Caco-2 (cell line): Measurements from ENCODE around the gene BAIAP2L2. TPM values are rescaled to one million over a fixed set of nuclear protein-coding genes. Genes with fewer than 3 reads are reported as not detected.

Experiments used
- BruUV-seq: library from RNA; stranded (reverse); fragments of 400-500 nt; replicated peaks from 2 replicates; lab custom pipeline; 2021; lab: Mats Ljungman, UMichigan
- CTCF ChIA-PET: fragments of 300-600 bp; sonication (Branson Sonifier 250); formaldehyde crosslinking; loops from one replicate; lab custom pipeline; 2022; ENCODE audit warnings: antibody characterized with exemption; lab: Charles Lee
- POLR2A ChIA-PET: fragments of 300-600 bp; sonication (Branson Sonifier 250); formaldehyde crosslinking; loops from one replicate; lab custom pipeline; 2022; ENCODE audit warnings: antibody characterized with exemption; lab: Charles Lee
- DNase-seq, 2 experiments: peaks; one replicate each; pipeline versions ENCODE4 v3.0.0 to v3.0.0-alpha.2; 2020 to 2022
- H3K27me3 ChIP-seq: replicated peaks from 2 replicates; pipeline ENCODE4 v1.6.0; 2011; ENCODE audit warnings: low read length; ENCODE audit not compliant: control insufficient read depth, insufficient read depth
- H3K36me3 ChIP-seq: 2 replicates; pipeline ENCODE4 v1.5.1; 2011; ENCODE audit warnings: low read length; ENCODE audit not compliant: control insufficient read depth, insufficient read depth
- H3K4me1 ChIP-seq: fragments of 250-450 bp; sonication (Bioruptor Pico); 2 replicates; pipeline ENCODE4 v1.5.1; 2020; ENCODE audit warnings: mild to moderate bottlenecking
- H3K4me3 ChIP-seq: 2 replicates; pipeline ENCODE4 v1.5.1; 2011; ENCODE audit warnings: low read depth, mild to moderate bottlenecking, control low read depth, low read length
- H3K9me3 ChIP-seq: fragments of 250-450 bp; sonication (Bioruptor Pico); 2 replicates; pipeline ENCODE4 v1.5.1; 2020; ENCODE audit warnings: mild to moderate bottlenecking, moderate library complexity
- H3K27ac Mint-ChIP-seq: one replicate; pipeline ENCODE4 v1.8.0; 2022; ENCODE audit warnings: mixed read lengths; ENCODE audit not compliant: unreplicated experiment
- H3K27me3 Mint-ChIP-seq: one replicate; pipeline ENCODE4 v1.8.0; 2022; ENCODE audit warnings: mixed read lengths; ENCODE audit not compliant: insufficient read depth, unreplicated experiment
- H3K36me3 Mint-ChIP-seq: one replicate; pipeline ENCODE4 v1.8.0; 2022; ENCODE audit warnings: mild to moderate bottlenecking, mixed read lengths; ENCODE audit not compliant: insufficient read depth, unreplicated experiment
- H3K4me1 Mint-ChIP-seq: one replicate; pipeline ENCODE4 v1.8.0; 2022; ENCODE audit warnings: low read depth, mixed read lengths; ENCODE audit not compliant: unreplicated experiment
- H3K4me3 Mint-ChIP-seq: one replicate; pipeline ENCODE4 v1.8.0; 2022; ENCODE audit warnings: mild to moderate bottlenecking, moderate library complexity, mixed read lengths; ENCODE audit not compliant: unreplicated experiment
- H3K9me3 Mint-ChIP-seq: one replicate; pipeline ENCODE4 v1.8.0; 2022; ENCODE audit warnings: mixed read lengths; ENCODE audit not compliant: unreplicated experiment
- intact Hi-C: fragments of 100-400 bp; cut with micrococcal nuclease; formaldehyde crosslinking; loops from one replicate; pipeline ENCODE4 v1.10.0; 2022; ENCODE audit not compliant: unreplicated experiment
- total RNA-seq: library from RNA; stranded (reverse); gene quantifications from 2 replicates; pipeline ENCODE4 v1.2.3, GENCODE V29; 2022
- TF ChIP-seq, protein P1 (sequence below), 2 experiments: fragments of 200-600 bp in 1 of 2; IDR thresholded peaks; 1 replicate in 1 of 2; 2 replicates in 1 of 2; pipeline versions ENCODE4 v1.5.1 to v1.8.0; 2011 to 2022; ENCODE audit warnings: antibody characterized with exemption in 1 of 2, control low read depth in 1 of 2, inconsistent platforms in 1 of 2, low read depth in 1 of 2, low read length in 1 of 2, mild to moderate bottlenecking in 1 of 2, moderate library complexity in 1 of 2; ENCODE audit not compliant: insufficient read depth in 1 of 2, severe bottlenecking in 1 of 2, unreplicated experiment in 1 of 2

BAIAP2L2 gene
- total RNA-seq, 1 experiment from 2014 or later: 4.4 TPM

DNA sequence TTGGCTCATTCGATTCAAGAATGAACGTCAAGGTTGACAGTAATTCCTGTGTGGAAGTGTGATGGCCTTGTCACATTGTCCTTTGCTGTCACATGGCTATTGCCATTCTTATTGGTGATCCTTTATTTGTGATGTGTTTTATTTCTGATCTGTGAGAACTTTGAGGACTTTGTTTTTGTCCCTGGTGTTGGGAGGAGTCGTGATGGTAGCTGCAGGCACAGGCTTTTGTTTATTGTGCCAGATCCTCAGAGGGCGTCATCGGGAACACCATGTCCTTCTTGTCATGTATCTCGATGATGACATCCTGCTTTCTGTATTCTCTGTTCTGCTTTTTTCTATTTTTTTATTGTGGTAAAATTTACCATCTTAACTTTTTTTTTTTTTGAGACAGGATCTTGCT, 47.7 kb downstream of the BAIAP2L2 start:
- no peaks in the 10 kb centered on the region for H3K27me3 Mint-ChIP-seq
- H3K27ac Mint-ChIP-seq: no peak overlapping the region
- no peaks in the 10 kb centered on the region for H3K9me3 ChIP-seq
- H3K36me3 Mint-ChIP-seq: peaks cover 52% of the 10 kb centered on the region
- no peak overlapping the region for H3K4me3 ChIP-seq
- TF ChIP-seq, protein P1, sequence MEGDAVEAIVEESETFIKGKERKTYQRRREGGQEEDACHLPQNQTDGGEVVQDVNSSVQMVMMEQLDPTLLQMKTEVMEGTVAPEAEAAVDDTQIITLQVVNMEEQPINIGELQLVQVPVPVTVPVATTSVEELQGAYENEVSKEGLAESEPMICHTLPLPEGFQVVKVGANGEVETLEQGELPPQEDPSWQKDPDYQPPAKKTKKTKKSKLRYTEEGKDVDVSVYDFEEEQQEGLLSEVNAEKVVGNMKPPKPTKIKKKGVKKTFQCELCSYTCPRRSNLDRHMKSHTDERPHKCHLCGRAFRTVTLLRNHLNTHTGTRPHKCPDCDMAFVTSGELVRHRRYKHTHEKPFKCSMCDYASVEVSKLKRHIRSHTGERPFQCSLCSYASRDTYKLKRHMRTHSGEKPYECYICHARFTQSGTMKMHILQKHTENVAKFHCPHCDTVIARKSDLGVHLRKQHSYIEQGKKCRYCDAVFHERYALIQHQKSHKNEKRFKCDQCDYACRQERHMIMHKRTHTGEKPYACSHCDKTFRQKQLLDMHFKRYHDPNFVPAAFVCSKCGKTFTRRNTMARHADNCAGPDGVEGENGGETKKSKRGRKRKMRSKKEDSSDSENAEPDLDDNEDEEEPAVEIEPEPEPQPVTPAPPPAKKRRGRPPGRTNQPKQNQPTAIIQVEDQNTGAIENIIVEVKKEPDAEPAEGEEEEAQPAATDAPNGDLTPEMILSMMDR (IDR thresholded peaks at IDR 0.05; ENCODE audit: insufficient read depth in 1 of 2, low read depth in 1 of 2, low read length in 1 of 2, severe bottlenecking in 1 of 2, unreplicated experiment in 1 of 2): no peak
- intact Hi-C loops: no loop called here
- H3K4me3 Mint-ChIP-seq: no peak overlapping the region
- no peaks in the 10 kb centered on the region for H3K9me3 Mint-ChIP-seq
- ChIA-PET CTCF (no interaction called here), POLR2A (no interaction called here)
- H3K27me3 ChIP-seq: no peaks in the 10 kb centered on the region
- no peaks in the 10 kb centered on the region; the same call in 1 of the 2 replicates for H3K36me3 ChIP-seq
- no TSS peak for BruUV-seq
- H3K4me1 ChIP-seq: peaks cover 6% of the 10 kb centered on the region; the same call in 1 of the 2 replicates
- H3K4me1 Mint-ChIP-seq: peaks cover 6% of the 10 kb centered on the region
- no peak for DNase-seq

DNA sequence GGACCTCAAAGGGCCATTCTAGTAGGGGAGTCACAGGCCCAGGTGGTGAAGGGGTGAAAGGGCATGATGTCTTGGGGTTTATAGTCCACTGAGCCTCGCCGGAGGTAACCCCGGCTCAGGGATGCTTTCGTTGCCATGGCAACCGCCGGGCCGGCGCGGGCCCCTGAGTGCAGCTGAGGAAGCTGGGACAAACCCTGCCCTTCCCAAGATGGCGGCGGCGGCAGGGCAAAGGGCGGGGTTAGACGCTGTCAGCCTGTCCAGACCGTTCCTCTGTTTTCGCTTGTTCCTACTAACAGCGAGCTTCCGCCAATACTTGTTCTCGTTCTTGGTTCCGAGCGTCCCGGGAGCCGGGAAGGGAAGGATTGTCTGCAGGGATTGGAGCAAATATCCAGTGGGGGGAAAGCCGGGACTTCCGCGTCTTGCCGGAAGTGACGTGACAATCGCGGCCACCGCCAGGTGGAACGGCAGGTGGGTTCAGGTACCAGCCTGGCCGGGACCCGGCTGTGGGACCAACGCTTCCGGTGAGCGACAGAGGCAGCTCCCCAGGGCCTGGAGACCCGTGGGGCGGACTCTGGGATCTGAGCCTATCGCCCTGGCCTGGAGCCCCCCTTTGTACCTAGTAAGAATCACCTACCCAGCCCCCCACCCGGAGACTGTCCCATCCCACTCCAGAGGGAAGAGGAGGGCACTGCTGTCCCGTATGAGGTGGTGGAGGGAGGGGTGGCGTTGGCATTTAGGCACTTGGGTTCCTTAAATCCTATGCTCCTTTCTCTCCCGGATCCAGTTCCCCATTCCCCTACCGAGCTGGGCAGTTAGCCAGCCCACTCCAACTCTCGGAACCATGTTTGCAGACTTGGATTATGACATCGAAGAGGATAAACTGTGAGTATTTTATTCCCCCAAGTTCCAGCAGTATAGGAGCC, 53.3 kb downstream of the BAIAP2L2 start, which contains the start of gene PICK1:
Gene PICK1 (plus strand): TSS at position 436 of the 923 bp plus-strand sequence. CDS start 406 bp downstream, at position 842.
- POLR2A ChIA-PET: interaction anchor here (0.6 to 0.9 kb wide), 3 partner anchors 11 to 1359 kb away, joined by 3 to 6 read pairs (median 4); no protein-coding TSS in a partner anchor
- Histone ChIP-seq H3K4me3 (peak within 1 kb of the TSS; percentile 47), H3K36me3 (no peaks in the 10 kb centered on the region; the same call in 1 of the 2 replicates), H3K4me1 (peaks cover 6% of the 10 kb centered on the region; the same call in 1 of the 2 replicates), H3K27me3 (no peaks in the 10 kb centered on the region), H3K9me3 (no peaks in the 10 kb centered on the region)
- Mint-ChIP-seq H3K36me3 (peaks cover 36% of the 10 kb centered on the region), H3K27me3 (peaks cover 2% of the 10 kb centered on the region), H3K9me3 (no peaks in the 10 kb centered on the region), H3K4me3 (peak within 1 kb of the TSS; percentile 77), H3K4me1 (peaks cover 8% of the 10 kb centered on the region), H3K27ac (peak within 1 kb of the TSS; percentile 99)
- intact Hi-C loops: no loop called here
- DNase-seq: peak; percentile 92
- CTCF ChIA-PET: interaction anchor here (0.6 to 1.3 kb wide), 4 partner anchors 11 to 111 kb away, joined by 3 to 9 read pairs (median 4); no protein-coding TSS in a partner anchor
- TF ChIP-seq, protein P1 (IDR thresholded peaks at IDR 0.05; ENCODE audit: insufficient read depth in 1 of 2, low read depth in 1 of 2, low read length in 1 of 2, severe bottlenecking in 1 of 2, unreplicated experiment in 1 of 2): no peak
- BruUV-seq: TSS peak; percentile 70
